ENCODE measurements around the gene PISD. TPM values are rescaled to one million over a fixed set of nuclear protein-coding genes. Genes with fewer than 3 reads are reported as not detected.

PISD gene
- total RNA-seq, 1 experiment from 2014 or later = 58.7 TPM

- no peaks in the 10 kb centered on the region for H3K9me3 ChIP-seq
- POLR2A ChIA-PET = interaction anchor here (1.0 kb wide), 1 partner anchor 22 kb away, joined by 3 read pairs; the partner anchor contains the start of gene PISD
- no peaks in the 10 kb centered on the region for H3K27me3 ChIP-seq (replicated peaks; ENCODE audit: control insufficient read depth, insufficient read depth, low read length)
- no peaks in the 10 kb centered on the region for H3K9me3 Mint-ChIP-seq (ENCODE audit: unreplicated experiment)
- no peaks in the 10 kb centered on the region; the same call in 1 of the 2 replicates for H3K36me3 ChIP-seq (ENCODE audit: control insufficient read depth, insufficient read depth, low read length)
- peaks cover 53% of the 10 kb centered on the region for H3K36me3 Mint-ChIP-seq (ENCODE audit: insufficient read depth, unreplicated experiment)
- CTCF ChIA-PET = interaction anchor here (0.7 to 1.2 kb wide), 3 partner anchors 9 to 81 kb away, joined by 3 to 4 read pairs (median 3); no protein-coding TSS in a partner anchor
- DNase-seq = no peak
- H3K27me3 Mint-ChIP-seq (ENCODE audit: insufficient read depth, unreplicated experiment) = no peaks in the 10 kb centered on the region
- no peak overlapping the region for H3K4me3 ChIP-seq (ENCODE audit: low read depth, low read length)
- no TSS peak for BruUV-seq (replicated peaks)
- H3K4me1 Mint-ChIP-seq (ENCODE audit: low read depth, unreplicated experiment) = peaks cover 5% of the 10 kb centered on the region
- no peaks in the 10 kb centered on the region for H3K4me1 ChIP-seq
- intact Hi-C loops (cut with micrococcal nuclease; ENCODE audit: unreplicated experiment) = no loop called here
- H3K27ac Mint-ChIP-seq (ENCODE audit: unreplicated experiment) = peak overlapping the region; percentile 44
- H3K4me3 Mint-ChIP-seq (ENCODE audit: unreplicated experiment) = no peak overlapping the region
- no peak for TF ChIP-seq CTCF (IDR thresholded peaks at IDR 0.05; ENCODE audit: insufficient read depth in 1 of 2, low read depth in 1 of 2, low read length in 1 of 2, severe bottlenecking in 1 of 2, unreplicated experiment in 1 of 2)
These were observed 22.5 kb downstream of the PISD start for GRCh38 chr22:31639436-31640039.

- no peak for DNase-seq
- H3K4me3 ChIP-seq (ENCODE audit: low read depth, low read length) = no peak overlapping the region
- Mint-ChIP-seq H3K27ac (ENCODE audit: unreplicated experiment) (peak overlapping the region; percentile 45), H3K9me3 (ENCODE audit: unreplicated experiment) (no peaks in the 10 kb centered on the region), H3K36me3 (ENCODE audit: insufficient read depth, unreplicated experiment) (peaks cover 54% of the 10 kb centered on the region), H3K27me3 (ENCODE audit: insufficient read depth, unreplicated experiment) (no peaks in the 10 kb centered on the region), H3K4me1 (ENCODE audit: low read depth, unreplicated experiment) (peaks cover 11% of the 10 kb centered on the region), H3K4me3 (ENCODE audit: unreplicated experiment) (no peak overlapping the region)
- no peak for TF ChIP-seq CTCF (IDR thresholded peaks at IDR 0.05; ENCODE audit: insufficient read depth in 1 of 2, low read depth in 1 of 2, low read length in 1 of 2, severe bottlenecking in 1 of 2, unreplicated experiment in 1 of 2)
- intact Hi-C loops (cut with micrococcal nuclease; ENCODE audit: unreplicated experiment) = no loop called here
- H3K36me3 ChIP-seq (ENCODE audit: control insufficient read depth, insufficient read depth, low read length) = no peaks in the 10 kb centered on the region; the same call in 1 of the 2 replicates
- CTCF ChIA-PET = no interaction called here
- POLR2A ChIA-PET = no interaction called here
- no TSS peak for BruUV-seq (replicated peaks)
- H3K9me3 ChIP-seq = no peaks in the 10 kb centered on the region
- no peaks in the 10 kb centered on the region for H3K27me3 ChIP-seq (replicated peaks; ENCODE audit: control insufficient read depth, insufficient read depth, low read length)
- no peaks in the 10 kb centered on the region for H3K4me1 ChIP-seq
These were observed 24.0 kb downstream of the PISD start for GRCh38 chr22:31637891-31638618.

- CTCF ChIA-PET = interaction anchor here (0.8 kb wide), 1 partner anchor 76 kb away, joined by 3 read pairs; no protein-coding TSS in a partner anchor
- intact Hi-C loops (cut with micrococcal nuclease; ENCODE audit: unreplicated experiment) = no loop called here
These were observed 24.5 kb downstream of the PISD start for GRCh38 chr22:31637447-31637890.

More at GRCh38 chr22:31637447-31637890, 24.5 kb downstream of the PISD start:
- Mint-ChIP-seq H3K27ac (ENCODE audit: unreplicated experiment) (peak overlapping the region; percentile 45), H3K4me1 (ENCODE audit: low read depth, unreplicated experiment) (peaks cover 11% of the 10 kb centered on the region), H3K27me3 (ENCODE audit: insufficient read depth, unreplicated experiment) (no peaks in the 10 kb centered on the region), H3K4me3 (ENCODE audit: unreplicated experiment) (no peak overlapping the region), H3K36me3 (ENCODE audit: insufficient read depth, unreplicated experiment) (peaks cover 49% of the 10 kb centered on the region), H3K9me3 (ENCODE audit: unreplicated experiment) (no peaks in the 10 kb centered on the region)
- no peak for TF ChIP-seq CTCF (IDR thresholded peaks at IDR 0.05; ENCODE audit: insufficient read depth in 1 of 2, low read depth in 1 of 2, low read length in 1 of 2, severe bottlenecking in 1 of 2, unreplicated experiment in 1 of 2)
- POLR2A ChIA-PET = no interaction called here
- Histone ChIP-seq H3K36me3 (ENCODE audit: control insufficient read depth, insufficient read depth, low read length) (no peaks in the 10 kb centered on the region; the same call in 1 of the 2 replicates), H3K9me3 (no peaks in the 10 kb centered on the region), H3K27me3 (replicated peaks; ENCODE audit: control insufficient read depth, insufficient read depth, low read length) (no peaks in the 10 kb centered on the region), H3K4me3 (ENCODE audit: low read depth, low read length) (no peak overlapping the region), H3K4me1 (no peaks in the 10 kb centered on the region)
- BruUV-seq (replicated peaks) = no TSS peak
- DNase-seq = no peak

All from Caco-2 (cell line).